SK-N-SH (cell line): Measurements from ENCODE around the gene PRH1.

Experiments used
- CTCF ChIP-seq: fragments of 200-600 bp; sonication (generic); IDR thresholded peaks from 2 replicates; pipeline ENCODE4 v1.6.1; 2017; ENCODE audit warnings: antibody characterized with exemption, mild to moderate bottlenecking, moderate library complexity
- EP300 ChIP-seq, 2 experiments: IDR thresholded peaks; 2 replicates each; pipeline versions ENCODE4 v1.4.0 to v1.6.1; 2012; ENCODE audit warnings: borderline replicate concordance in 1 of 2, low read depth in 1 of 2, low read length in 1 of 2
- GABPA ChIP-seq: IDR thresholded peaks from 2 replicates; pipeline ENCODE4 v1.4.0; 2012; ENCODE audit warnings: low read depth, mild to moderate bottlenecking
- JUND ChIP-seq: IDR thresholded peaks from 2 replicates; pipeline ENCODE4 v1.4.0; 2012
- RAD21 ChIP-seq: IDR thresholded peaks from 2 replicates; pipeline ENCODE4 v1.6.1; 2012; ENCODE audit warnings: mild to moderate bottlenecking, low read length
- SMC3 ChIP-seq: IDR thresholded peaks from 2 replicates; pipeline ENCODE4 v1.6.1; 2012; ENCODE audit warnings: low read depth, low read length, improper control_type of control experiment
- TF ChIP-seq, protein P1 (sequence below): IDR thresholded peaks from 2 replicates; pipeline ENCODE4 v1.4.0; 2012; ENCODE audit warnings: low read depth, borderline replicate concordance

DNA sequence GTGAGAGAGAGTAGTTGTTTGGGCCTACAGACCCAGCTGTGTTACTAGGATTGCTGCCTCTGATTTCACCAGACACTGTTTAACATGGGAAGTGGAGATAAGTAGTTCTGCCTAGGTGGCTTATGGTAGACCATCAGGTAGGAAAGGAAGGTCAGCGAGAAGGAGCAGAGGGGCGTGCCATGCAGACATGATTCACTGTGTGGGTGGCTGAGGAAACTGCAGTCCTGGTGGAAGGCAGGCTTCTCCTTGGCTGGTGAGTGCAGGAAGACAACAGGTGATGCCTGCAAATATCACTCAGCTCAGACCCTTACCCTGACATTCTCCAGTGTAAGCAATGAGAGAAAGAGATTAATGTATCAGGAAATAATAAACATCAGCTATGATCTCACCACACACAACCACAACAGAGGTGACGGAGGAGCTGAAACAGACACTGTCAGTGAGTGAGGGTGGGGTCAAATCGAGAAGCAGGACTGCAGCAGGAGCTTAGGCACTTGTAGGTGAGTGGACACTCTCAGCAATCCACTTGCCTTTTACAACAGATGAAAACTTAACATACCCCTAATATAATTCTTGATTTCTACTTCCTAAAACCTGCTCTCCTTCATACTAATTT, 32.7 kb downstream of the PRH1 start:
- no peak for TF ChIP-seq CTCF
- TF ChIP-seq GABPA: no peak
- TF ChIP-seq, protein P1, sequence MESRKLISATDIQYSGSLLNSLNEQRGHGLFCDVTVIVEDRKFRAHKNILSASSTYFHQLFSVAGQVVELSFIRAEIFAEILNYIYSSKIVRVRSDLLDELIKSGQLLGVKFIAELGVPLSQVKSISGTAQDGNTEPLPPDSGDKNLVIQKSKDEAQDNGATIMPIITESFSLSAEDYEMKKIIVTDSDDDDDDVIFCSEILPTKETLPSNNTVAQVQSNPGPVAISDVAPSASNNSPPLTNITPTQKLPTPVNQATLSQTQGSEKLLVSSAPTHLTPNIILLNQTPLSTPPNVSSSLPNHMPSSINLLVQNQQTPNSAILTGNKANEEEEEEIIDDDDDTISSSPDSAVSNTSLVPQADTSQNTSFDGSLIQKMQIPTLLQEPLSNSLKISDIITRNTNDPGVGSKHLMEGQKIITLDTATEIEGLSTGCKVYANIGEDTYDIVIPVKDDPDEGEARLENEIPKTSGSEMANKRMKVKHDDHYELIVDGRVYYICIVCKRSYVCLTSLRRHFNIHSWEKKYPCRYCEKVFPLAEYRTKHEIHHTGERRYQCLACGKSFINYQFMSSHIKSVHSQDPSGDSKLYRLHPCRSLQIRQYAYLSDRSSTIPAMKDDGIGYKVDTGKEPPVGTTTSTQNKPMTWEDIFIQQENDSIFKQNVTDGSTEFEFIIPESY: no peak
- TF ChIP-seq SMC3: no peak
- no peak for TF ChIP-seq RAD21
- TF ChIP-seq EP300 (IDR thresholded peaks at IDR 0.05; ENCODE audit: borderline replicate concordance in 1 of 2, low read depth in 1 of 2, low read length in 1 of 2): no peak
- no peak for TF ChIP-seq JUND
